K562 (cell line): Measurements from ENCODE around the gene ACLY. TPM values are rescaled to one million over a fixed set of nuclear protein-coding genes. Genes with fewer than 3 reads are reported as not detected.

Experiments used
- ARID4B ChIP-seq: sonication (generic); formaldehyde crosslinking; IDR thresholded peaks from 2 replicates; pipeline ENCODE4 v1.8.0; 2022; ENCODE audit warnings: mild to moderate bottlenecking, missing genetic modification reagents
- CBFB ChIP-seq: sonication (generic); formaldehyde crosslinking; IDR thresholded peaks from 2 replicates; pipeline ENCODE4 v1.4.0; 2020; ENCODE audit warnings: mild to moderate bottlenecking, missing genetic modification reagents
- CC2D1A ChIP-seq: fragments of 450-650 bp; IDR thresholded peaks from 2 replicates; pipeline ENCODE4 v1.6.1; 2017; ENCODE audit warnings: mild to moderate bottlenecking
- DDX20 ChIP-seq: fragments of 450-650 bp; IDR thresholded peaks from 2 replicates; pipeline ENCODE4 v1.6.1; 2016; ENCODE audit warnings: missing genetic modification characterization, low read depth, mild to moderate bottlenecking, missing compliant biosample characterization, moderate library complexity
- ELF2 ChIP-seq: fragments of 250-450 bp; sonication (Bioruptor Pico); IDR thresholded peaks from 2 replicates; pipeline ENCODE4 v1.5.0; 2021; ENCODE audit warnings: mild to moderate bottlenecking
- FUS ChIP-seq: fragments of 200-400 bp; formaldehyde crosslinking; optimal IDR thresholded peaks from 2 replicates; pipeline ENCODE3; 2017; ENCODE audit warnings: low read depth, low read length
- HDAC1 ChIP-seq, 2 experiments: fragments of 450-650 bp; IDR thresholded peaks; 2 replicates each; pipeline ENCODE4 v1.6.1; 2016 to 2017; ENCODE audit warnings: inconsistent platforms in 1 of 2, mild to moderate bottlenecking in 1 of 2, moderate library complexity in 1 of 2
- HDAC8 ChIP-seq: fragments of 450-650 bp; IDR thresholded peaks from 2 replicates; pipeline ENCODE4 v1.6.1; 2016; ENCODE audit warnings: mild to moderate bottlenecking, missing genetic modification characterization, moderate library complexity, missing compliant biosample characterization
- NBN ChIP-seq: fragments of 450-650 bp; IDR thresholded peaks from 2 replicates; pipeline ENCODE4 v1.6.1; 2016; ENCODE audit warnings: low read depth, mild to moderate bottlenecking
- PBX2 ChIP-seq, 2 experiments: IDR thresholded peaks in 1 of 2; conservative IDR thresholded peaks in 1 of 2; 2 replicates each; pipeline ENCODE4 v1.6.1; 2016; ENCODE audit warnings: low read depth in 2 of 2, mild to moderate bottlenecking in 1 of 2, missing compliant biosample characterization in 1 of 2, missing genetic modification characterization in 1 of 2, moderate library complexity in 1 of 2
- RBBP5 ChIP-seq: fragments of 200-600 bp; sonication (generic); IDR thresholded peaks from 2 replicates; pipeline ENCODE4 v1.6.1; 2012; ENCODE audit warnings: borderline replicate concordance, mild to moderate bottlenecking, low read length, control low read depth, inconsistent platforms; ENCODE audit not compliant: insufficient read depth, poor library complexity, severe bottlenecking
- SAP30 ChIP-seq: fragments of 200-600 bp; sonication (generic); IDR thresholded peaks from 2 replicates; pipeline ENCODE4 v1.6.1; 2012; ENCODE audit warnings: borderline replicate concordance, low read depth, mild to moderate bottlenecking, moderate library complexity, low read length, control low read depth, inconsistent platforms; ENCODE audit not compliant: insufficient read depth, poor library complexity, severe bottlenecking
- SMAD2 ChIP-seq: fragments of 150-350 bp; IDR thresholded peaks from 2 replicates; pipeline ENCODE4 v1.6.1; 2014; ENCODE audit warnings: low read depth, mild to moderate bottlenecking, low read length
- TEAD2 ChIP-seq: fragments of 450-650 bp; IDR thresholded peaks from 2 replicates; pipeline ENCODE4 v1.6.1; 2016; ENCODE audit warnings: missing genetic modification characterization, control low read depth, missing compliant biosample characterization
- ZNF134 ChIP-seq: fragments of 250-450 bp; sonication (Bioruptor Pico); conservative IDR thresholded peaks from 2 replicates; pipeline ENCODE4 v1.4.0; 2020
- ZNF143 ChIP-seq: sonication (generic); formaldehyde crosslinking; IDR thresholded peaks from 2 replicates; pipeline ENCODE4 v1.9.0; 2022; ENCODE audit warnings: mild to moderate bottlenecking, missing genetic modification reagents
- ZNF239 ChIP-seq: fragments of 250-450 bp; sonication (Bioruptor Pico); IDR thresholded peaks from 2 replicates; pipeline ENCODE4 v1.4.0; 2020; ENCODE audit warnings: mild to moderate bottlenecking
- polyA plus RNA-seq, 8 experiments: library from polyadenylated mRNA; depleted of rRNA in 4 of 8; stranded (reverse) in 5 of 8; unstranded in 3 of 8; fragments of >200 nt; fragmentation: Nextera tagmentation in 2 of 8; fragmentation: Illumina TruSeq in 1 of 8; extraction: Ambion mirVana in 2 of 8; extraction: Trizol in 1 of 8; gene quantifications; 2 replicates each; pipeline versions ENCODE4 v1.2.1 to v1.2.3, GENCODE V29; 2011 to 2014; ENCODE audit warnings: inconsistent platforms in 1 of 8, missing spikeins in 1 of 8
- total RNA-seq, 7 experiments: library from RNA; depleted of rRNA in 6 of 7; stranded (reverse); fragments of >200 nt in 6 of 7; fragmentation: Illumina TruSeq in 2 of 7; extraction: Trizol in 2 of 7; gene quantifications; 2 replicates each; pipeline versions ENCODE4 v1.2.1 to v1.2.3, GENCODE V29; 2011 to 2021; ENCODE audit warnings: low replicate concordance in 1 of 7
- TF ChIP-seq, protein P1 (sequence below), 3 experiments: IDR thresholded peaks in 2 of 3; conservative IDR thresholded peaks in 1 of 3; 2 replicates each; pipeline ENCODE4 v1.5.1; 2011 to 2012; ENCODE audit warnings: low read length in 3 of 3, mild to moderate bottlenecking in 3 of 3, control low read depth in 2 of 3, improper control_type of control experiment in 1 of 3, inconsistent platforms in 1 of 3, low read depth in 1 of 3, mixed read lengths in 1 of 3, moderate library complexity in 1 of 3; ENCODE audit not compliant: insufficient read depth in 2 of 3

The ACLY gene
- total and polyA plus RNA-seq, 9 of the 15 experiments (the other 6 are each of a cell fraction or from before 2014, with no cell fraction given): 42.9 to 280 (median 125) TPM

DNA sequence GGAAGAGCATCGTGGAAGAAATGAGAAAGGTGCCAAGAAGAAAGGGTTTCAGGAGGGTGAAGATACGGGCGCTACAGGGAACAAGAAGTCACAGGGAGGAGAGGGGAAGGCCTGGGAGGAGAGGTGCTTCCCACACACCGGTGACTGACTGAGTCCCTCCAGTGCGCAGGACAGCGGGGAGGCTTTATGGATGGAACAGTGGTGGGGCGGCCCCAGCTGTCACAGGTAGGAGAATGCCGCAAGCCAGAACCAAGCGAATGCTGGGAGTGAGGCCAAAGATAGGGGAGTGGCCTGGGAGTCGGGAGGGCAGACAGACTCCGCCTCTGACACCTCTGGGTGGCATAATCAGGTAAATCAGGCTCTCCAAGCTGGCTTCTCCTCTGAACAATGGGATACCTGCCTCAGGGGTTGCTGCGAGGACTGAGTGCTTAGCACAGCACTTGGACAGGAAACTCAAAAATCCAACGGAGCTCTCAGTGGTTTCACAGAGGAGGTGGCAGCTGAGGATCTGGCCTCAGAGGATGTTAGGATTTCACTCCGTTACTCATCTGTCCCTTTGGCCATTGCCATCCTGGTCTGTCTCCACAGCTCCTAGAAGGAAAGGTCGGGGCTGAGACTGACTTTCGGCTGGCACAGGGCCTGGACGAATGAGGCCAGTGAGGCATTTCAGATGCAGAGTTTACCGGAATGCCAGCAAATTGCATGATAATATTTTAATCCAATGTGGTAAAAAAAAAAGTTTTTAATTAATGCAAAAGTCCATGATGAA is 47.1 kb upstream of the ACLY start (continued):
- TF ChIP-seq PBX2 (CRISPR knock-in tag; IDR thresholded peaks at IDR 0.05; ENCODE audit: low read depth) (no peak), PBX2 (tag; conservative IDR thresholded peaks at IDR 0.05; ENCODE audit: low read depth) (no peak), HDAC1 (IDR thresholded peaks at IDR 0.05) (peak in 1 of 2 experiments; percentile 13; a peak in 1 of 4 replicates), ARID4B (no peak), ELF2 (no peak), HDAC8 (tag) (no peak), ZNF239 (CRISPR knock-in tag) (no peak), NBN (no peak; the same call in 1 of the 2 replicates), ZNF134 (CRISPR knock-in tag) (no peak), DDX20 (no peak), CBFB (no peak), FUS (no peak), SAP30 (no peak), SMAD2 (no peak), CC2D1A (no peak), TEAD2 (tag) (no peak), RBBP5 (no peak), ZNF143 (CRISPR knock-in tag) (no peak; the same call in 1 of the 2 replicates)
- TF ChIP-seq, protein P1, sequence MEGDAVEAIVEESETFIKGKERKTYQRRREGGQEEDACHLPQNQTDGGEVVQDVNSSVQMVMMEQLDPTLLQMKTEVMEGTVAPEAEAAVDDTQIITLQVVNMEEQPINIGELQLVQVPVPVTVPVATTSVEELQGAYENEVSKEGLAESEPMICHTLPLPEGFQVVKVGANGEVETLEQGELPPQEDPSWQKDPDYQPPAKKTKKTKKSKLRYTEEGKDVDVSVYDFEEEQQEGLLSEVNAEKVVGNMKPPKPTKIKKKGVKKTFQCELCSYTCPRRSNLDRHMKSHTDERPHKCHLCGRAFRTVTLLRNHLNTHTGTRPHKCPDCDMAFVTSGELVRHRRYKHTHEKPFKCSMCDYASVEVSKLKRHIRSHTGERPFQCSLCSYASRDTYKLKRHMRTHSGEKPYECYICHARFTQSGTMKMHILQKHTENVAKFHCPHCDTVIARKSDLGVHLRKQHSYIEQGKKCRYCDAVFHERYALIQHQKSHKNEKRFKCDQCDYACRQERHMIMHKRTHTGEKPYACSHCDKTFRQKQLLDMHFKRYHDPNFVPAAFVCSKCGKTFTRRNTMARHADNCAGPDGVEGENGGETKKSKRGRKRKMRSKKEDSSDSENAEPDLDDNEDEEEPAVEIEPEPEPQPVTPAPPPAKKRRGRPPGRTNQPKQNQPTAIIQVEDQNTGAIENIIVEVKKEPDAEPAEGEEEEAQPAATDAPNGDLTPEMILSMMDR (IDR thresholded peaks at IDR 0.05 in 2 of 3, conservative IDR thresholded peaks at IDR 0.05 in 1 of 3; ENCODE audit: insufficient read depth in 2 of 3, low read depth in 1 of 3, low read length in 3 of 3): peak in 1 of 3 experiments; percentile 8; a peak in 1 of 6 replicates
